ENCODE results near the gene YPEL4. TPM values are rescaled to one million over a fixed set of nuclear protein-coding genes. Genes with fewer than 3 reads are reported as not detected.

YPEL4 gene
- total and polyA plus RNA-seq, 12 donors = 0.18 to 15.7 (median 1.8) TPM

- H3K9me3 ChIP-seq (replicated peaks in 1 of 3) = no peaks in the 10 kb centered on the region
- no peak overlapping the region for H3K27ac ChIP-seq
- TF ChIP-seq CTCF (IDR thresholded peaks at IDR 0.05) = no peak
- no peak for TF ChIP-seq POLR2A (IDR thresholded peaks at IDR 0.05)
- H3K4me1 ChIP-seq (replicated peaks in 1 of 2) = no peaks in the 10 kb centered on the region
- WGBS, 4 donors = 81 to 100% (median 83%) methylated on average over 2 of the region's 2 CpGs
- no peak for DNase-seq
- intact Hi-C loops (cut with DNase I) = no loop called here
- H3K4me3 ChIP-seq = no peak overlapping the region
- H3K27me3 ChIP-seq = peaks cover 3% of the 10 kb centered on the region
- peaks cover 0 to 14% of the 10 kb centered on the region in 2 donors for H3K36me3 ChIP-seq (replicated peaks in 1 of 2)
Observed at GRCh38 chr11:57618438-57618837, 31.3 kb downstream of the YPEL4 start.

- 57 to 79% (median 70%) methylated on average over 3 of the region's 3 CpGs for WGBS, 4 donors
- no peak for DNase-seq
- intact Hi-C loops (cut with DNase I) = no loop called here
- Histone ChIP-seq H3K27ac (no peak overlapping the region), H3K4me1 (replicated peaks in 1 of 2) (no peaks in the 10 kb centered on the region), H3K4me3 (no peak overlapping the region), H3K9me3 (replicated peaks in 1 of 3) (no peaks in the 10 kb centered on the region), H3K27me3 (no peaks in the 10 kb centered on the region), H3K36me3 (replicated peaks in 1 of 2) (peaks cover 0 to 23% of the 10 kb centered on the region in 2 donors)
- TF ChIP-seq CTCF (IDR thresholded peaks at IDR 0.05) (no peak), POLR2A (IDR thresholded peaks at IDR 0.05) (no peak)
Observed at GRCh38 chr11:57616595-57616994, 33.1 kb downstream of the YPEL4 start.

- Histone ChIP-seq H3K27ac (no peak overlapping the region), H3K36me3 (replicated peaks in 1 of 2) (peaks cover 0 to 23% of the 10 kb centered on the region in 2 donors), H3K4me3 (no peak overlapping the region), H3K9me3 (replicated peaks in 1 of 3) (no peaks in the 10 kb centered on the region), H3K4me1 (replicated peaks in 1 of 2) (no peaks in the 10 kb centered on the region), H3K27me3 (no peaks in the 10 kb centered on the region)
- TF ChIP-seq POLR2A (IDR thresholded peaks at IDR 0.05) (no peak), CTCF (IDR thresholded peaks at IDR 0.05) (no peak)
- no peak for DNase-seq
- WGBS, 4 donors = 69 to 76% (median 74%) methylated on average over 1 of the region's 1 CpG
- intact Hi-C loops (cut with DNase I) = no loop called here
Observed at GRCh38 chr11:57615308-57615707, 34.4 kb downstream of the YPEL4 start.

- TF ChIP-seq POLR2A (IDR thresholded peaks at IDR 0.05) (no peak), CTCF (IDR thresholded peaks at IDR 0.05) (no peak)
- WGBS, 4 donors = 72 to 76% (median 75%) methylated on average over 5 to 10 of the region's 10 CpGs
Observed at GRCh38 chr11:57614234-57614772, 35.4 kb downstream of the YPEL4 start.

More at GRCh38 chr11:57614234-57614772, 35.4 kb downstream of the YPEL4 start:
- intact Hi-C loops (cut with DNase I) = no loop called here
- DNase-seq = no peak
- Histone ChIP-seq H3K36me3 (replicated peaks in 1 of 2) (peaks cover 0 to 29% of the 10 kb centered on the region in 2 donors), H3K27me3 (no peaks in the 10 kb centered on the region), H3K4me3 (no peak overlapping the region), H3K27ac (no peak overlapping the region), H3K4me1 (replicated peaks in 1 of 2) (no peaks in the 10 kb centered on the region), H3K9me3 (replicated peaks in 1 of 3) (no peaks in the 10 kb centered on the region)
